SK-N-MC (cell line): ENCODE measurements around the gene AGAP1.

Experiments
- EZH2 ChIP-seq: fragments of 200-600 bp; sonication (generic); IDR thresholded peaks from one replicate; pipeline ENCODE4 v1.6.1; 2017; ENCODE audit warnings: antibody characterized with exemption
- POLR2AphosphoS5 ChIP-seq: IDR thresholded peaks from 2 replicates; pipeline ENCODE4 v1.6.1; 2012; ENCODE audit warnings: mild to moderate bottlenecking, low read depth, low read length, borderline replicate concordance

DNA sequence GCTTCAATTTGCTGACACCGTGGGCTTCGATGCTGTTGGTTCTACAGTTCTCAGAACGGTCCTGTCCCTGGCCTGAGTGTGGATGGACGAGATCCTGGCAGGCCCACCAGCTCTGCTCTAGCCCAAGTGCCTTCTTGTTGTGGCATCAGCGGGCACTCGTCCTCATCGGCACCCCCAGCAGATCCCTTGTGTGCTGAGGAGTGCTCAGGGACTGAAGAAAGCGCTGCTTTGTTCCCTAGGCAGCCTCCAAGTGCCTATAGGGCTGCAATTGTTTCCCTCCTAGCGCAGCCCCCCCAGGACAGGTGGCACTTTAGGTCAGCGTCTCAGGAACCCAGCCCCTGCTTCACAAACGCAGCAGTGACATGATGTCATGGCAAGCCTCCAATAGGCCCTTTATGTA is 217.7 kb downstream of the AGAP1 start:
- TF ChIP-seq POLR2AphosphoS5 = no peak
- no peak for TF ChIP-seq EZH2
